EH (cell line): ENCODE measurements around the gene CDCA8.

Source experiments
- DNase-seq: peaks from one replicate; pipeline ENCODE4 v3.0.0-alpha.2; 2015; ENCODE audit warnings: low read depth

CDCA8 gene

GRCh38 chr1:37692078-37692833, at the start of gene CDCA8:
Gene CDCA8 (plus strand): TSS chr1:37692516. CDS start chr1:37692691, 175 bp downstream.
- peak; percentile 98 for DNase-seq

GRCh38 chr1:37647281-37647680, 45.0 kb upstream of the CDCA8 start:
- no peak for DNase-seq

- no peak for DNase-seq
These were observed 42.1 kb upstream of the CDCA8 start for GRCh38 chr1:37650173-37650572.

GRCh38 chr1:37650721-37651120, 41.6 kb upstream of the CDCA8 start:
- DNase-seq: no peak

DNA sequence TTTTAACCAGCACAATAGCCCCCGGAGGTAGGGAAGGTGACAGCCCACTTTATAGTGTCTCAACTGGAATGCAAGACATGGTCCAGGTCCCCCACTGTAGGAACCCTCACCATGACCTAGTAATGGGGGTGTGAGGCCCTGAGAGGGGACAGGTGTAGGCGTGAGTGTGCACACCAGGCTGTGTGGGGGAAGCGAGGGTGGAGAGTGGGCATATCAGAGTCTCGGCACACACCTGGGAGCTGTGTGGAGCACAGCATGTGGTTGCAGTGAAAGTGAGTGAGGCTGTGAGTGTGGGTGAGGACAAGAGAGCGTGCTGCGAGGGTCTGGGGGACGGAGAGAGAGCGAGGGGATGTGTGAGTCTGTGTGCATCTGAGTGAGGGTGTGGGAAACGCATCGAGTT, 40.5 kb upstream of the CDCA8 start:
- no peak for DNase-seq

GRCh38 chr1:37652976-37653375, 39.3 kb upstream of the CDCA8 start:
- no peak for DNase-seq

DNA sequence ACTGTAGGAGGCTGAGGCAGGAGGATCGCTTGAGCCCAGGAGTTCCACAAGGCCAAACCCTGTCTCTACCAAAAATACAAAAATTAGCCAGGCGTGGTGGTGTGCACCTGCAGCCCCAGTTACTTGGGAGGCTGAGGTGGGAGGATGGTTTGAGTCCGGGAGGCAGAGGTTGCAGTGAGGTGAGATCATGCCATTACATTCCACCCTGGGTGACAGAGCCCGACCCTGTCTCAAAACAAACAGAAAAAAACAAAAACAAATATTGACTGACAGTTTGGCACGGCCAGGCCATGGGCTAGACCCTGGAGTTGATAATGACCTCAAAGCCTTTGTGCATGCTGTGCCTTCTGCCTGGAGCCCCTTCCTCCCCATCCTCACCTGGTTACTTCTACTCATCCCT, 38.4 kb upstream of the CDCA8 start:
- no peak for DNase-seq

GRCh38 chr1:37655274-37655673, 37.0 kb upstream of the CDCA8 start:
- DNase-seq: no peak

- DNase-seq: no peak
These were observed 36.3 kb upstream of the CDCA8 start for GRCh38 chr1:37656026-37656425.

DNA sequence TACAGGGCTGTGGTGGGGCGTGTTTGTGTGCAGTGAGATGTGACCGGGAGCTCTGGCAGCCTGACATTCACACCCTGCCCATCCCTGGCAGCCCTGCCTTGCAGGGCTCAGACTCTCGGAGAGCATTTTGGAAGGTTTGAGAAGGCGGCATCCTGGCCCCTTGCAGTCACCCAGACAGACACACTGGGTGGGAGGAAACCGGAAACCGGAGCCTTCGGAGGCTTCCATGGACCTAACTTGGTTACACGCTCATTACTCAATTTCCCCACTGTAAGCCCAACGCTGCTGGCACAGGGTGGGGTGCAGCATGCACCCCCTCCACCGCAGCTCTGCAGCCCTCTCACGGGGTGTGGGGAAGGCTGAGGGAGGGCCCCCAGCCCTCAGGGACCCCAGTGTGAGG, 35.4 kb upstream of the CDCA8 start:
- no peak for DNase-seq

- DNase-seq: no peak
These were observed 34.5 kb upstream of the CDCA8 start for GRCh38 chr1:37657620-37658412.

GRCh38 chr1:37658486-37658885, 33.8 kb upstream of the CDCA8 start:
- no peak for DNase-seq

DNA sequence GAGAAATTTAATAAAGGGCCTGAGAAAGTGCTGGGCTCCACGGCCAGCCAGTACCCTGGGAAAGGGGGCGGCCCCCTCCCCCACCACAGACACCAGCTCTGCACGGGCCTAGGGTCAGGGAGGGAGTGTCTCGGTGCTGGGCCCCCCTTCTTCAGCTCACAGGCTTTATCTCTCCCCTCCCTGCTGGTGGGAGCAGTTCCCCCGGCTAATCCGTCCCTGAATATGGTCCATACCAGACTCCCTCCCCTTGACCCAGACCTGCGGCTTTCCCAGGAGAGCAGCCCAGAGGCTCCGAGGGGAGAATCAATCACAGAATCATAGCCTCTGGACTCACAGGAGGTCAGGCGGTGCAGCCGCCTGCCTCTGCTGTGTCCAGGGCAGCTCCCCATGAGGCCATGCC, 31.7 kb upstream of the CDCA8 start:
- no peak for DNase-seq

DNA sequence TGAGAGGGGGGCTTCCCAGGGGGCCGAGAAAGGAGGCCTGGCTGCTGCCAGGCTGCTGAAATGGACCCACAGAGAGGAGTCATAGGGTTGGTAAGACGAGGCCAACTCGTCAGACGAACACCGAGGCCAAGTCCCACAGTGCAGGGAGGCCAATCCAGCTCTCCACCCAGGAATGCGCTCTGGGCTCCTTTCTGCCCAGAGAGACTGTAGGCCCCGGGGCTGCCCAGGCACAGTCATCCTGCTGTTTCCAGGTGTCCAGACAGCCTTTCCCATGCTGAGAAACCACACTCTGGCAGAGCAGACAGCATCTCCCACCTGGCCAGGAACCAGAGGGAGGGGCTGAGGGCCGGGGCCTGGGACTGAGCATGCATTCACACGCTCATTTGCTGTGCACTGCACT, 30.9 kb upstream of the CDCA8 start:
- no peak for DNase-seq

- DNase-seq: no peak
These were observed 30.1 kb upstream of the CDCA8 start for GRCh38 chr1:37662031-37662755.

DNA sequence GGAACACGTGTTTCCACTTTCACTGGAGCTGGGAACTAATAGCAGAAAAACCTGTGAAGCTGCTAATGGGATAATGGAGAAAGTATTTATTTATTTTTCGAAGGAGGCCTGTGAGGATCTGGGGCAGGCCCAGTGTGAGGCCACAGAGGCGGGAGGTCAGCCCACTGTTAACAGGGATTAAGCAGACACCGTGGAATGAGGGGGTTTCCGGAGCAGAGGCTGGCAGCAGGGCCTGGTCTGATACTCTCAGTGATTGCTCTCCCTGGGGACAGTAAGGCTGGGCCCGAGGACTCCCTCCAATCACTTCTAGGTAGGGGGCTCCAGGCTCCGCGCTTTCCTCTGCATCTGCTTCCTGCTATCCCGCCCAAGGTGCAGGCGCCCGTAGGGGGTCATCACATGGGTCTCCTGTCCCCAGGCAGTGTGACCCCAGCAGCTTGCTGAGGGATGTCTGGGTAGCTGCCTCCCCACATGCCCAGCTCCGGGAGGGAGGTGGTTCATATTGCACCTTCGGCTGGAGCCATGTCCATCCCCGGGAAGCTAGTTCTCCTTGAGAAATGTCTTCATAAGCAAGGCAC, 28.8 kb upstream of the CDCA8 start:
- no peak for DNase-seq

GRCh38 chr1:37666241-37666867, 26.0 kb upstream of the CDCA8 start:
- no peak for DNase-seq

GRCh38 chr1:37667023-37667671, 25.2 kb upstream of the CDCA8 start:
- peak; percentile 8 for DNase-seq

GRCh38 chr1:37670133-37670532, 22.2 kb upstream of the CDCA8 start:
- no peak for DNase-seq

DNA sequence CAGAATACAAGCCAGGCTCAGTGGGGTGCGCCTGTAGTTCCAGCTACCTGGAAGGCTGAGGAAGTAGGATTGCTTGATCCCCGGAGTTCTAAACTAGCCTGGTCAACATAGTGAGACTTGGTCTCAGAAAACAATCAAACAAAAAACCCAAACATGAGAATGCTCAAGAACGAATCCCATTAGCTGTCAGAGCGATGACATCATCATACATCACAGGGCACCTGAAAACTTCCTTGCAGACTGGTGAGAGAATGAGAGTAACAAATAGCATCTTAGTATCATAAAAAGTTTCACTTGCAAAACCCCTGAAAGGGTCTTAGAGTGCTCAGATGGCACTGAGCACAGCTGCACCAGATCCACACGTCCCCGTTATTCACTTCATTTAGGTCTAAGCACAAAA, 21.1 kb upstream of the CDCA8 start:
- no peak for DNase-seq

DNA sequence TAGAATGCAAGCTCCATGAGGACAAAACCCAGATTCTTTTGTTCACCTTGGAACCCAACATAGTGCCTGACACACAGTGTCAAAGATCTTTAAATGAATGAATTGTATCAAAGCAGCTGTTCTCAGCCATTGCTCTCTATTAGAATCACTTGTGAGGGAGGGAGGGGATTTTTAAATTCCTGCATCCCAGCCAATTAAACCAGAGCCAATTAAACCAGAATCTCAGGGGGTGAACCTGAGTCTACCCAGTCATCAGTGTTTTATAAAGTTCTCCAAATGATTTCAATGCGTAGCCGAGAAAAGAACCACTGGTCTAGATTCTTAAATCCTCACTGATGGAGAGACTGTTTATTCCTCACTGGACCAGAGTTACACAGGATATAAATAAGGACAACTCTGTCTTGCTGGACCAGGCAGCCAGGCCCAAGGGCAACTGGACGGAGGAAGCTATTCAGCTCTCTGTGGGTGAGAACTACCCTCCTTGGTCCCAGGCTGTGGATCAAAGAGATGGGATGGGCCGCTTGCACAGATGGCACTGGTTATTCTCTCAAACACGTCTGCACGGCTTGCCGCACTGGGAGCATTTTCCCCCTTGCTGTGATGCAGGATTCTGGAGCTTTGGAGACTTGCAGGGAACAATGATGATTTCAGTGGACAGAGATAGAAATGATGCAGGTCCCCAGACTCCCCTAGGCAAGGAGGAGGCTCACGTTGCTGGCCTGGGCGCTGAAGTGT, 20.0 kb upstream of the CDCA8 start:
- no peak for DNase-seq
